A549 (cell line): ENCODE measurements around the gene KIF7.

Experiments used
- ESRRA ChIP-seq: fragments of 150-350 bp; IDR thresholded peaks from 2 replicates; pipeline ENCODE4 v1.6.1; 2014; ENCODE audit warnings: mild to moderate bottlenecking, low read length, borderline replicate concordance
- POLR2A ChIP-seq: IDR thresholded peaks from 2 replicates; pipeline ENCODE4 v1.6.1; 2012; ENCODE audit warnings: mild to moderate bottlenecking, low read length
- REST ChIP-seq: fragments of 200-600 bp; sonication (generic); IDR thresholded peaks from 2 replicates; pipeline ENCODE4 v1.6.1; 2016; ENCODE audit warnings: antibody characterized with exemption, mild to moderate bottlenecking, moderate library complexity
- RNF2 ChIP-seq: fragments of 200-600 bp; sonication (generic); IDR thresholded peaks from 2 replicates; pipeline ENCODE4 v1.6.1; 2016; ENCODE audit warnings: low read depth, mild to moderate bottlenecking, antibody characterized with exemption, moderate library complexity, borderline replicate concordance
- ZSCAN20 ChIP-seq: fragments of 250-450 bp; sonication (Bioruptor Pico); IDR thresholded peaks from 2 replicates; pipeline ENCODE4 v1.8.0; 2022; ENCODE audit warnings: mild to moderate bottlenecking, moderate library complexity
- TF ChIP-seq, protein P1 (sequence below): IDR thresholded peaks from 2 replicates; pipeline ENCODE4 v1.6.1; 2012
- TF ChIP-seq, protein P2 (sequence below): fragments of >200 bp; sonication (Bioruptor Twin); formaldehyde crosslinking; IDR thresholded peaks from 3 replicates; pipeline ENCODE4 v1.5.1; 2016

- TF ChIP-seq, protein P1, sequence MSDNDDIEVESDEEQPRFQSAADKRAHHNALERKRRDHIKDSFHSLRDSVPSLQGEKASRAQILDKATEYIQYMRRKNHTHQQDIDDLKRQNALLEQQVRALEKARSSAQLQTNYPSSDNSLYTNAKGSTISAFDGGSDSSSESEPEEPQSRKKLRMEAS: no peak
- TF ChIP-seq RNF2: no peak
- TF ChIP-seq ESRRA: no peak
- TF ChIP-seq, protein P2, sequence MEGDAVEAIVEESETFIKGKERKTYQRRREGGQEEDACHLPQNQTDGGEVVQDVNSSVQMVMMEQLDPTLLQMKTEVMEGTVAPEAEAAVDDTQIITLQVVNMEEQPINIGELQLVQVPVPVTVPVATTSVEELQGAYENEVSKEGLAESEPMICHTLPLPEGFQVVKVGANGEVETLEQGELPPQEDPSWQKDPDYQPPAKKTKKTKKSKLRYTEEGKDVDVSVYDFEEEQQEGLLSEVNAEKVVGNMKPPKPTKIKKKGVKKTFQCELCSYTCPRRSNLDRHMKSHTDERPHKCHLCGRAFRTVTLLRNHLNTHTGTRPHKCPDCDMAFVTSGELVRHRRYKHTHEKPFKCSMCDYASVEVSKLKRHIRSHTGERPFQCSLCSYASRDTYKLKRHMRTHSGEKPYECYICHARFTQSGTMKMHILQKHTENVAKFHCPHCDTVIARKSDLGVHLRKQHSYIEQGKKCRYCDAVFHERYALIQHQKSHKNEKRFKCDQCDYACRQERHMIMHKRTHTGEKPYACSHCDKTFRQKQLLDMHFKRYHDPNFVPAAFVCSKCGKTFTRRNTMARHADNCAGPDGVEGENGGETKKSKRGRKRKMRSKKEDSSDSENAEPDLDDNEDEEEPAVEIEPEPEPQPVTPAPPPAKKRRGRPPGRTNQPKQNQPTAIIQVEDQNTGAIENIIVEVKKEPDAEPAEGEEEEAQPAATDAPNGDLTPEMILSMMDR: no peak
- no peak for TF ChIP-seq POLR2A
- no peak for TF ChIP-seq ZSCAN20 (CRISPR knock-in tag)
- TF ChIP-seq REST: no peak
Measured at GRCh38 chr15:89674526-89674925, 19.3 kb upstream of the KIF7 start.
